Hepatocyte (in vitro differentiated cells): ENCODE results near the gene MGAT1. TPM values are rescaled to one million over a fixed set of nuclear protein-coding genes. Genes with fewer than 3 reads are reported as not detected.

ENCODE experiments used
- DNase-seq: peaks from one replicate; pipeline ENCODE4 v3.0.0-alpha.2; 2016; ENCODE audit warnings: low spot score
- H2AFZ ChIP-seq: fragments of 200-600 bp; sonication (generic); 2 replicates; pipeline ENCODE4 v1.6.0; 2016; ENCODE audit warnings: antibody characterized with exemption, mild to moderate bottlenecking
- H3K27ac ChIP-seq: fragments of 200-600 bp; sonication (generic); 2 replicates; pipeline ENCODE4 v1.5.1; 2016; ENCODE audit warnings: mild to moderate bottlenecking
- H3K27me3 ChIP-seq: fragments of 200-600 bp; sonication (generic); 2 replicates; pipeline ENCODE4 v1.6.1; 2016
- H3K36me3 ChIP-seq: fragments of 200-600 bp; sonication (generic); replicated peaks from 2 replicates; pipeline ENCODE4 v1.5.1; 2016; ENCODE audit warnings: low read depth; ENCODE audit not compliant: insufficient read depth
- H3K4me1 ChIP-seq: fragments of 200-600 bp; sonication (generic); 2 replicates; pipeline ENCODE4 v1.5.1; 2016; ENCODE audit warnings: mild to moderate bottlenecking, moderate library complexity; ENCODE audit not compliant: insufficient read depth
- H3K4me2 ChIP-seq: fragments of 200-600 bp; sonication (generic); 2 replicates; pipeline ENCODE4 v1.6.0; 2016
- H3K4me3 ChIP-seq: fragments of 200-600 bp; sonication (generic); 2 replicates; pipeline ENCODE4 v1.5.1; 2016; ENCODE audit warnings: mild to moderate bottlenecking
- H3K79me2 ChIP-seq: fragments of 200-600 bp; sonication (generic); 2 replicates; pipeline ENCODE4 v1.6.0; 2017; ENCODE audit warnings: mild to moderate bottlenecking
- H3K9me2 ChIP-seq: fragments of 200-600 bp; sonication (generic); replicated peaks from 2 replicates; pipeline ENCODE4 v1.6.0; 2017; ENCODE audit warnings: mild to moderate bottlenecking; ENCODE audit not compliant: insufficient read depth
- H3K9me3 ChIP-seq: fragments of 200-600 bp; sonication (generic); 2 replicates; pipeline ENCODE4 v1.5.1; 2016; ENCODE audit warnings: low read depth, mild to moderate bottlenecking
- H4K20me1 ChIP-seq: fragments of 200-600 bp; sonication (generic); 2 replicates; pipeline ENCODE4 v1.6.0; 2016; ENCODE audit warnings: mild to moderate bottlenecking; ENCODE audit not compliant: insufficient read depth, poor library complexity, severe bottlenecking
- CTCF ChIP-seq: fragments of 200-600 bp; sonication (generic); IDR thresholded peaks from 2 replicates; pipeline ENCODE4 v1.5.1; 2016; ENCODE audit warnings: antibody characterized with exemption, mild to moderate bottlenecking; ENCODE audit not compliant: poor library complexity
- EZH2 ChIP-seq: fragments of 200-600 bp; sonication (generic); IDR thresholded peaks from 2 replicates; pipeline ENCODE4 v1.6.1; 2016; ENCODE audit warnings: antibody characterized with exemption, mild to moderate bottlenecking, borderline replicate concordance
- EZH2phosphoT487 ChIP-seq: fragments of 200-600 bp; sonication (generic); IDR thresholded peaks from one replicate; pipeline ENCODE4 v1.6.1; 2018; ENCODE audit warnings: antibody characterized with exemption, mild to moderate bottlenecking, low read depth, moderate library complexity; ENCODE audit not compliant: unreplicated experiment, severe bottlenecking
- WGBS: methylation state at CpG from one replicate; pipeline ENCODE4 v1.1.6; 2016; ENCODE audit warnings: low lambda C conversion rate; ENCODE audit errors: missing lambda C conversion rate; 5-methylcytosine and 5-hydroxymethylcytosine counted together
- polyA plus RNA-seq: library from polyadenylated mRNA; unstranded; fragments of >200 nt; fragmentation: Nextera tagmentation; extraction: Ambion mirVana; gene quantifications from 2 replicates; pipeline ENCODE4 v1.2.1, GENCODE V29; 2016
- total RNA-seq: library from RNA; depleted of rRNA; stranded (reverse); fragments of >200 nt; gene quantifications from 2 replicates; pipeline ENCODE4 v1.2.3, GENCODE V29; 2014

The MGAT1 gene
- total and polyA plus RNA-seq, 2 experiments from 2014 or later = 137 to 151 TPM

- Histone ChIP-seq H3K9me3 (no peaks in the 10 kb centered on the region), H3K9me2 (no peaks in the 10 kb centered on the region), H4K20me1 (peaks cover 9% of the 10 kb centered on the region), H3K4me3 (no peak overlapping the region), H3K4me1 (peaks cover 27% of the 10 kb centered on the region), H3K36me3 (no peaks in the 10 kb centered on the region), H3K79me2 (peaks cover 24% of the 10 kb centered on the region), H3K27me3 (no peaks in the 10 kb centered on the region), H3K27ac (peak overlapping the region; percentile 89), H2AFZ (no peak overlapping the region), H3K4me2 (peak overlapping the region; percentile 55)
- 60% methylated on average over 21 of the region's 21 CpGs for WGBS
- no peak for TF ChIP-seq EZH2phosphoT487
- TF ChIP-seq CTCF = no peak
- TF ChIP-seq EZH2 = no peak
- no peak for DNase-seq
Measured at GRCh38 chr5:180786531-180787398, 15.8 kb downstream of the MGAT1 start.

GRCh38 chr5:180785794-180786221, 16.8 kb downstream of the MGAT1 start:
- peak overlapping the region; percentile 55 for H3K4me2 ChIP-seq
- 39% methylated on average over 5 of the region's 5 CpGs for WGBS
- no peaks in the 10 kb centered on the region for H3K9me2 ChIP-seq
- peaks cover 14% of the 10 kb centered on the region for H3K79me2 ChIP-seq
- no peak overlapping the region for H3K4me3 ChIP-seq
- peaks cover under 1% of the 10 kb centered on the region for H4K20me1 ChIP-seq
- no peaks in the 10 kb centered on the region for H3K9me3 ChIP-seq
- no peaks in the 10 kb centered on the region for H3K27me3 ChIP-seq
- peaks cover 27% of the 10 kb centered on the region for H3K4me1 ChIP-seq
- H2AFZ ChIP-seq = no peak overlapping the region
- no peaks in the 10 kb centered on the region for H3K36me3 ChIP-seq
- H3K27ac ChIP-seq = peak overlapping the region; percentile 89
- no peak for TF ChIP-seq CTCF
- TF ChIP-seq EZH2 = no peak
- DNase-seq = peak; percentile 66

GRCh38 chr5:180785121-180785781, 17.4 kb downstream of the MGAT1 start:
- no peaks in the 10 kb centered on the region for H4K20me1 ChIP-seq
- no peaks in the 10 kb centered on the region for H3K9me2 ChIP-seq
- no peak overlapping the region for H2AFZ ChIP-seq
- H3K27ac ChIP-seq = peak overlapping the region; percentile 89
- H3K9me3 ChIP-seq = no peaks in the 10 kb centered on the region
- H3K4me2 ChIP-seq = peak overlapping the region; percentile 55
- no peak for DNase-seq
- H3K27me3 ChIP-seq = no peaks in the 10 kb centered on the region
- peaks cover 27% of the 10 kb centered on the region for H3K4me1 ChIP-seq
- TF ChIP-seq CTCF (no peak), EZH2 (no peak), EZH2phosphoT487 (no peak)
- H3K4me3 ChIP-seq = no peak overlapping the region
- no peaks in the 10 kb centered on the region for H3K36me3 ChIP-seq
- 60% methylated on average over 15 of the region's 15 CpGs for WGBS
- peaks cover 9% of the 10 kb centered on the region for H3K79me2 ChIP-seq
